GM19328 (cell line): ENCODE measurements around the gene SYPL1.

ENCODE experiments used
- ATAC-seq: cut with Tn5 transposase; IDR thresholded peaks from one replicate; pipeline ENCODE4 v1.9.1; 2021; ENCODE audit warnings: mild to moderate bottlenecking, moderate library complexity; ENCODE audit not compliant: unreplicated experiment

SYPL1 gene

DNA sequence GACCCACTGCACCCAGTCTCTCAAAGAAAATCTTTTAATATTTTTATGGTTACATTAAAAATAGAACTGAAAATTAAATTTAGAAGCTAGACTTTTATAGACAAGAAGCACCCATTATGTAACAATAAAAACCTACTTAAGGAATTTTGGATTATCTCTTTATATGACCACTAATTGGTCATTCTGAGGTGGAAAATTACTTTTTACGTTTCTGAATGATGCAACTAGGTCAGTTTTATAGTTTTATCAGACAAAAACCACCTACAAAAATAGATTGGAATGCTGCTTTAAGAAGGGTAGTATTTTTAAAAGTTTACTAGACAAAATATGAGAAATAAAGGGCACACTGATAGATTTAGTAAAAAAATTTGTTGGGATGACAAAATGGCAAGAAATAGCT, 16.5 kb downstream of the SYPL1 start:
- no peak for ATAC-seq

DNA sequence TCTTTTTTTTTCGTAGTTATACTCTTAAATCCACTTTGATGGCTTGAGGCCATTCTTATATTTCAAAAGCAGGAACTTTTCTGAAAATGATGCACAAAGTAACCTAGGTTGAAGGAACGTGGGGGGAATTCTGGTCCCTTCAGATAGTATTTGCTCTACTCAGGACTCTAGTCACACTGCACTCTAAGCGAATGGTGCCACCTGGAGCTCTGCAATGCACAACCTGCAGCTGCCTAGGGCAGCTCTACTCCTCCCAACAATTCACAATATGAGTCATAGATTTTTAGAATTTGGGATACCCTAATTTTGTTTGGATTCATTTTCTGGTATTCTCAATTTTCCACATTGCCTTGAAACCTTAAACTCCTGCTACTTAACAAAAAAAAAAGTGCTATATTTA, 17.3 kb downstream of the SYPL1 start:
- ATAC-seq, result no peak

DNA sequence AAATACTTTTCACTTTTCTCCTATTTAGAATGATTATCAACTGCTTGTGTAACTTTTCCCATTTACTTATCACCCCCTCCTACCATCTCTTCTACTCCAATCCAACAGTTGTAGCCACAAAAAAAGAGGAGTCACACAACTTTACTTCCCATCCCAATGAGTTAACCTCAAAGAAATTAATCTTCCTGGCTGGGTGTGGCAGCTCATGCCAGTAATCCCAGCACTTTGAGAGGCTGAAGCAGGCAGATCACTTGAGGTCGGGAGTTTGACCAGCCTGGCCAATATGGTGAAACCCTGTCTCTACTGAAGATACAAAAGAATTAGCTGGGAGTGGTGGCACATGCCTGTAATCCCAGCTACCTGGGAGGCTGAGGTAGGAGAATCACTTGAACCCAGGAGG, 19.9 kb downstream of the SYPL1 start:
- no peak for ATAC-seq

DNA sequence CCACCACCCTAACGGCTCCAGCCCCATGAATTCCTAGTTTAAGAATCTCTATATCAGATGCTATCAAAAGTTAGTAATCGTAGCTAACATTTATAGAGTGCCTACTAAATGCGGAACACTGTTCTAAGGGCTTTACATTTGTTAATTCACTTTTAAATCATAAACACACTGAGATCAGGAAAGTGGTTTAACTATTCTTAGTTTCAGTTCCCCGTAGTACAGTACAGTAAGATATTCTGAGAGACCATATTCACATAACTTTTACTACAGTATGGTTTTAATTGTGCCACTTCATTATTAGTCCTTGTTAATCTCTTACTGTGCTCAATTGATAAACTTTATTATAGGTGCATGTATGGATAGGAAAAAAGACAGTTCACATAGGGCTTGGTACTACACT, 22.5 kb downstream of the SYPL1 start:
- peak; percentile 80 for ATAC-seq

DNA sequence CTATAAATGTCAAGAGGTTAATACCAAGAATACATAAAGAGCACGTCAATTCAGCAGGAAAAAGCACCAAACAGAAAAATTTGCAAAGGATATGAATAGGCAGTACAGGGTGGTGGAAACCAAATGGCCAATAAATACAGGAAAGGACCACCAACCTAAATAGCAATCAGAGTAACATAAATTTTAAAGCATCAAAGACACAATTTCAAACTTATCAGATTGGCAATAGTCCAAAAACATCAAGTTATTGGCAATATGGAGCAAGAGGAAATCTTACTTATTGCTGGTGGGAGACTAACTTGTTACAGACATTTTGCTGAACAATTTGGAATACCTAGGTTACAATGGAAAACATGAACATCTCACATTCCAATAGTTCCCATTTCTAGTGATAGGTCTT, 24.1 kb downstream of the SYPL1 start:
- no peak for ATAC-seq

DNA sequence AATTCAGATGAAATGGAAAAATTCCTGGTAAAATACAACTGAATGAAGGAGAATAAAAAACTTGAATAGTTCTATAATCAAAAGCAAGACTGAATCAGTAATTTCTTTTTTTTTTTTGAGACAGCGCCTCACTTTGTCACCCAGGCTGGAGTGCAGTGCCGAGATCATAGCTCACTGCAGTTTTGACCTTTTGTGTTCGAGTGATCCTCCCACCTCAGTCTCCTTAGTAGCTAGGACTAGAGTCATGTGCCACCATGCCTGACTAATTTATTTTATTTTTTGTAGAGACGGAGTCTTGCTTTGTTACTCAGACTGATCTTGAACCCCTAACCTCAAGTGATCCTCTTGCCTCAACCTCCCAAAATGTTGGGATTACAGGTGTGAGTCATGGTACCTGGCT, 26.1 kb downstream of the SYPL1 start:
- no peak for ATAC-seq

DNA sequence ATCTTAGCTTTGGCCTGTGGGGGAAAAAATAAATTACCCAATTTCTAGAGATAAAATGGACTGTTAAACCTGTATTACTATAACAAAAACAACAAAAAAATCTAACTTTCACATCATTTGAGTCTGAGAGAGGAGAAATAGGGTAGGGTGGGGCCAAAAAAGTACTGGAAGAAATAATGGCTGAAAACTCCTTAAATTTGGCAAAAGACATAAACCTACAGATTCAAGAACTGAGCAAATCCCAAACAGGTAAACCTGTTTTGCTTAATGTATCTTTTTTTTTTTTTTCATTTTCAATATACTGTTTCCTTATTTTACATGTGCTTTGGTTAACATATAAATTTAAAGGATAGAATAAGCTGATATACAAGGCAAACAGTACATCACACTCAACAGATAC, 27.1 kb downstream of the SYPL1 start:
- ATAC-seq, result no peak

DNA sequence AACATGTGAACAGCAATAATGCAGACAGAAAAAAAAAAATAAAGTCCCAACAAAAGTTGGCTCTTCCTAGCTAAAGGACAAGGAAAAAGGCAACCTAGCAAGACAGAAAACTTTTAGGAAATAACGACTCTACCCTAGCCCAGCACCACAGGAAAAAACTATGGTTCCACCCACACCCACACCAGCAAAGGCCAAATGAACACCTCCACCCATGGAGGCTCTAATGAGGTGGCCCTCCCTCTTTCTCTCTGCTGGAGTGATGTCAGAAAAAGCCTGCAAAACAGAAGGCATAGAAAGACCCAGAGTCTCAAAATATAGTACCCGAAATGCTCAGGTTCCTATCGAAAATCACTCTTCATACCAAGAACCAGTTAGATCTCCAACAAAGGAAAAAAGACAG, 28.4 kb downstream of the SYPL1 start:
- no peak for ATAC-seq

DNA sequence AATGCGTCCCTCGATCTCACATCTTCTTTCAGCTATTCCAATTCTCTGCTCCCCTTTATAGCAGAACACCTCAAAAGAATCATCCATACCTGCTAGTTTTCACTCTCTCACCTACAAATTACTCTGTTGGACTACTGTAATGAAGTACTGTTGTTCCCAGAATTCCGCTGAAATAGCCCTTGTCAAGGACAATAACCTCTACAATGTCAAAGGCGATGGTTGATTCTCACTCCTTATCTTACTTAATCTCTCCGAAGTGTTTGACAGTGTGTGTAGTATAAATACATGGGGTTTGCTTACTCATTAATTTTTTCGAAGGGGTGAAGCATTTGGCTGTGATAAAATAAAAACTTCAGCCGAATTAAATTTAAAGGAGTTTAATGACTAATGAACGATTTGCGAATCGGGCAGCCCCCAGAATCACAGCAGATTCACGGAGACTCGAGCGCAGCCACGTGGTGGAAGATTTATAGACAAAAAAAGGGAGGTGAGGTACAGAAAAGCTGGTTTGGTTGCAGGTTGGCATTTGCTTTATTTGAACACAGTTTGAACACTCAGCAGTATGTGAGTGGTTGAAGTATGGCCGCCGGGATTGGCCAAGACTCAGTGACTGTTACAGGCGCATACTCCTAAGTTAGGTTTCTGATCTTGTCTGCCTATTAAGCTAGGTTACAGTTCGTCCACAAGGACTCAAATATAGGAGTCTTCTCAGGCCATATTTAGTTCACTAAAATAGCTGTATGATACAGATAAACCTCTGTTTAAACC, 29.8 kb downstream of the SYPL1 start:
- ATAC-seq, result no peak

DNA sequence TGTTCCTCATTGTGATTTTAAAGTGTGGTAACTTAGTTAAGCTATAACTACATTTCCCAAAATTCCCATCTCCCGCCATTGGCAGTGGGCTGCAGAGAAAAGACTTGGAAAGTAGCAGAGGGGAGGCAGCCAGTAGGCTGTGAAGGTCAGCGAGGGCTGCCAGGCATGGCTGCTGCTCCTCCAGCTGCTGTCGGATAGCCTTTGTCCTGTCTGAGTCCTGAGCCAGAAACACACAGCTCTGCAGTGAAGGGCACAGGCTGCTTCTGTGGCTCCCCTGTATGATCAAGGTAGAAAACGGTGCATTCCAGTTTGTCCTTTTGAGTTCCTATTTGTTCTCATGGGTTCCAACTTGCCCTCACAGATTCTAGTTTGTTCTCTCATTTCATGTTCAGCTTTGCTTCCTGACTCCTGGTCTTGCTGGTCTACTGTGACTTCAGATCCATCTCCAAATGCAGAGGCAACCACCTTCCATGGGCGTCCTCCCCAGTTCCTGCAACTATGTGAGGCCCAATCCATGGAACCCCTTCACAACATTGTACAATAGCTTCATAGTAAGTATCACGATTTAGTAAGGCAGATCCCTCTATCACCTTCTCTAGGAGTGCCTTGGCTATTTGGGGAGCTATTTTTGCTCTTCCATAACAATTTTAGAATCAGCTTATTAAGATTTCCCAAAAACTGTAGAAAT, 31.7 kb downstream of the SYPL1 start:
- no peak for ATAC-seq

DNA sequence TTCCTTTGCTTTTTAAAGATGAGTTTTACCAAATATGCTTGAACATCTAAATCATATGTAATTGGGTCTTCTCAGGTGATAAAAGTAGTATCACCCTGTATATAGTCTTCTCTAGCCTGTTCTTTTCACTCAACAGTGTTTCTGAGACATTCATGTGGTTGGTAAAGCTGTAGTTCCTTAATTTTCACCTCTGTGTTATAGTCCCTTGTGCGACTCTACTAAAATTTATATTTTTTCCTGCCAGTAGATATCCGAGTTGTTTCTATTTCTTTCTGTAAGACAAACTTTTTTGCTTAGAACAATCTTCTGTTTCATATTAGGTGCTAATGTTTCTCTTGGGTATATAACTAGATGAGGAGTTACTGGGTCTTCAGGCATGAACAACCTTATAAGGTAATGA, 35.6 kb downstream of the SYPL1 start:
- ATAC-seq, result no peak

DNA sequence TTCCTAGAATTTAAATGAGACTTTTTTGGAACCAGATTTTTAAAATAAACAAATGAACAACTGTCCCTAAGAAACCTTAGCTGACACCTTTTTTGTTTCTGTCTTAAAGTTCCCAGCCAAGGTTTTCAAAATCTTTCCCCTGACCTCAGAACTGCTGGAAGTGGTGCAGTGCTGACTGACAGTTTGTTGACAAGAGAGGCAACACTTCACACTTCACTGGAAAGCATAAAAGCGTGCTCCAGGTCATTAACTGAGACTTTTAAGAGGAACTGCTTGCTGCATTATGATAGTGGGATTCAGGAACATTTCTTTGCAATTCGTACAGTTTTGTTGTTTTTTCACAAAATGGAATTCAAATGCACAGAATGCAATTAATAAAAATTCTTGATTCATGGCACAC, 36.2 kb downstream of the SYPL1 start:
- ATAC-seq, result no peak

DNA sequence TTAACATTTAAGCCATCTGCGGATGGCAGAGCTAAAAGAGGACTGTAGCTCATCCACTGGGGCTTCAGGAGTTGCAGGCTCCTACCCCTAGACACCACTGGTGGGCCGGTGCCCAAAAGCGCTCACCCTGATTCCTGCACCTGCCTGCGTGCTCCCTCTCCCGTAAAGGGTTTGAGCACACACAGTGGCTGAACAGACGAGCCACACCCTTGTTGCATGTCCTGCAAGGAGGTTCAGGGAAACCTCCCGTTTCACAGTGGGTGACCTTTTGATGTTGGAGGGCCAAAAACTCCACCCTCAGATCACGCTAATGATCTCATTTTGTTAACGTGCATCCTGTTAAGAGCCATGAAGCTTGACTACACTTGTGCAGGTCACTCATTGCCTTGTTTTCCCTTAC, 37.9 kb downstream of the SYPL1 start:
- no peak for ATAC-seq

DNA sequence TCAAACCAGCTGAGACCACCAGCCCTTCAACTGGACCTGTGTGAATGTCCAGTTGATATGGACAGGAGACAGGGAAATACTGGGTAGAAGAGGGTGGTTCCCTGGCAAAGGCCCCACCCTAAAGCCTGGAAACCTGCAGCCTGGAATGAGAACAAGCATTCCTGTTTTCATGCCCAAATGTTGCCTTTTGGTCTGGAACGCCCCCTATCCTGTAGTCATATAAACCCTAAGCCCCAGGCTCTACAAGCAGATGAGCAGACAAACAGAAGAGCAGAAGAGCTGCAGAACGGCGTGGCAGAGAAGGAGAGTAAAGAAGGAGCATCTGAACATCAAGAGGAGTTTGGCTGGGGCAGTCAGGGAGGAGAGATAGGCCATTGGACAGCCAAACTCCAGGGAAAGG, 38.4 kb downstream of the SYPL1 start:
- ATAC-seq, result no peak

DNA sequence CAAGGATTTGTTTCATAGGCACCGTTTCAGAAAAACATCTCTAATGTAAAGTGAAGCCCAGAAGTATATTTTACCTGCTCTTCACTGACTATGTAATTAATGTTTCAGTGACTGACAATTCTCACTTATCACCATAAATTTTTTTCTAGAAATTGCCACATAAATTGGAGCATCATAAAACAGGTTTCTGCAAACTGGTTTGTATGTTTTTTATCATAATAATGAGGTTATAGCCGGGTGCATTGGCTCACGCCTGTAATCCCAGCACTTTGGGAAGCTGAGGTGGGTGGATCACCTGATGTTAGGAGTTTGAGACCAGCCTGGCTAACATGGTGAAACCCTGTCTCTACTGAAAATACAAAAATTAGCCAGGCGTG, 39.4 kb downstream of the SYPL1 start:
- no peak for ATAC-seq

DNA sequence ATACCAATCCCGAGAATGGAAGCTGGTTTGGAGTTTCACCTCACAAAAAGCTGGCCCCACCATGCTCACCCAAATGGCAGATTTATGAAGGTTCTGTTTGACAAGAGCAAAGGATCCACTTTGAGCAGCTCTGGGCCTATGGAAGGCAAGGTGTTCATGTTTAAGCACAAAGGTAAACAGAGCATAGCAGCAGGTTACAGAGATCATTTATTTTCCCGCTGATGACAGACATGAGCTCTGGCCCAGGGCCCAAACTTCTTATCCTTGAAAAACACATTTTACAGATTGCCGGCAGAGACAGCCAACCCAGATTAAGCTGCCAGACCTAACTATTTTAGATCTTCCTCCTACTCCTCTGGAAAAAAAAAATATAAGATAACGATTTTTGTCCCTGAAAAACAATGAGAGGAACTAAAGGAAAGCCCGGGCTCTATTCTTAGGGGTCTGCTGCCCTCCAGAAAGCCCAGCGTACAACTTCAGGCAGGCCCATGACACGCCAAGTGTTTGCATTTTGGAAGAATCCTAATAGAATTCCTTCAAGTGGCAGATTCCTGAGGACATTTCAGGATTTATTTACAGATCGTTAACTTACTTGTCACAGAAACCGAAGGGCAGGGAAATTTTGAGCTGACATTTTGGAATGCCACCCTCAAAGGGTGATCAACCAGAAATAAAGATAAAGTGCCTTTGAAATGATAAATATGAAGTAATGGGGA, 40.0 kb downstream of the SYPL1 start:
- no peak for ATAC-seq

DNA sequence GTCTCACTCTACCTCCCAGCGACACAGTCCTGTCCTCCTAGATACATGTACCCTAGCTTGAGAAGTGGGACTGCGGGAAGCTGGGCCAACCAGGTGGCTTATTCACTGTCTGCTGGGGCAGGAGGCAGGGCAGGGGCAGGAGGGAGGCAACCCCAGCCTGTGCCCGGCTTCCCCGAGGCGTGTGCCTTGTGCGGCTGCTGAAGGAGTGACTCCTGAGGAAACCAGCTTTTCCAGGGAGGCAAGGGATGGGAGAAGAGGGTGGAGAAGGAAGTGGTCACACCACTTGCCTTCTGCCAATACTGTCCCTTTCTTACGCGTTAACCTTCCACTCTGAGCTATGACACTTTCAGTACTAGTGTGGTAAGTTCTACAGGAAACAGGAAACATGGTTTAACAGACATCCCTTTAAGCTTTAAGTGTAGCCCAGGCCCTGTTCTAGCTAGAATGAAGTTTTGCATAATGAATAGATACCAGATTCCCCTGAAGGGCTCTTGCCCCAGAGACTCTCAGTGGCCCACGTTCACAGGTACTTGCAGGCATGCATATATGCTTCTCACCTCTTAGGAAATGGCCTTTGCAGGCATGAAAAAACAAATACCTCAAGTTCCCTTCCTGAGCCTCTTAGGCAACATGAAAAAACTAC, 40.6 kb downstream of the SYPL1 start:
- ATAC-seq, result peak; percentile 92

DNA sequence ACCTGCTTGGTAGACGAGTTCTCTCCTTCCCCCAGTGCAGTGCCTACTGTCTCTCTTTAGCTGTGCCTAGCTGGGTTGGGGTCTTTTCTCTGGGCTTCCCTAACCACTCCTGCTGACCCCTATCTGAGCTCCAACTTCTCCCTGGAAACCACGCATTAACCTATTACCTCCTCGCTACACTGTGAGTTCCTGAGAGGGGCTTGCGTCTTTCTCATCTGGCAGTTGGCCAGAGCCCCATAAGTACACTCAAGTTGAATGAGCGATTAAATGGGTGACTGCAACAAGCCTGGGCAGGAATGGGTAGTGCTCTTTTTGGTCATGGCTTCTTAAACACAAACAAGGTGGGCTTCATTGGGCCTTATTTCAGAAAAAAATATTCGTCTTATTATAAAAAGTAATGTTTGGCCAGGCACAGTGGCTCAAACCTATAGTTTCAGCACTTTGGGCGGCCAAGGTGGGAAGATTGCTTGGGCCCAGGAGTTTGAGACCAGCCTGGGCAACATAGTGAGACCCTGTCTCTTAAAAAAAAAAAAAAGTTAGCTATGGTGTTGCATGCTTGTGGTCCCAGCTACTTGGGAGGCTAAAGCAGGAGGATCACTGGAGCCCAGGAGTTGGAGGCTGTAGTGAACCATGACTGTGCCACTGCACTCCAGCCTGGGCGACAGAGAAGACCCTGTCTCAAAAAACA, 41.4 kb downstream of the SYPL1 start:
- no peak for ATAC-seq

DNA sequence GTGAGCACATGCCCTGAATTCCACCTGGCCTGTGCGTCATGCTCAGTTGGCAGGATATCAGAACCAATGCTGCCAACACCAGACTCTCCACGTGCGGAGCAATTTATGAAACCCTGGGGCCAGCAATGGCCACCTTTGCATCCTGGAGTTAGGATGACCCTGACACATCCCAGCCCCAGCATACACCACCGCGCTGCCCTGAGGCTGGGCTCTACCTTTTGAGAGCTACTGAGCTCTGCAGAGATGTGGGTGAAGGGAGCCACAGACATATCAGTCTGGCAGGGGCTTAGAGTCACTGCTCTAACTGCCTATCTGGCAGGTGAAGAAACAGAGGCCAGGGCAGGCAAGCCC, 41.9 kb downstream of the SYPL1 start:
- no peak for ATAC-seq

DNA sequence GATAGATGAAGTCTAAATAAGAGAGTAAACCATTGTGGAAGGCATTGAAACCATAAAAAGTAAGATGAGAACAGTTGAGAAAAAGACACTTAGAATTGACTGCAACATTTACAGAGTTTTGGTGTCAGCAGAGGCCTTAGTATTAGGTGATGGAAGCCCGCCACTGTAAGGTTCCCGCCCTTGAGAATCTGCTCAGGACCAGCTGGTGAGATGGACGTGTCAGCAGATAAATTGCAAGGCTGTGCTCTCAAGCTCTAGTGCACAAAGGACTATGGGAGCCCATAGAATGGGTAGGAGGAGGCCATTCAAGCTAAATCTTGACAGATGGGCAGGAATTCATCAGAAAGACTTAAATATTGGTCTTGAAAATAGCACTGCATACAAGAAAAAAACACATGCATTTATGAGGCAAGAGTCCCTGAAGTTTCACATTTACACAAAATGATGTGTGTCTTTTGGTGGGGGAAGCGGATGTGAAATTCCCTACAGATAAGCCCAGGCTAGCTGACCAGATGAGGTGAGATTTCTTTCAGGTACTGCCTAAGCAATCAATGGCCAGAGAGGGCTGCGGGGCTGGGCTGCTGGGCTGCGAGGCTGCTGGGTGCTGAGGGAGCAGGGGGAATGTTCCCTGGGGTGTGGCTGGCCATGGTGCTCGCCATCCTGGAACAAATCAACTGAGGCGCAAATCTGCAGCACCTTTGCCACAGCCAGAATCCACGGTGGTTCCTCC, 42.5 kb downstream of the SYPL1 start:
- no peak for ATAC-seq

DNA sequence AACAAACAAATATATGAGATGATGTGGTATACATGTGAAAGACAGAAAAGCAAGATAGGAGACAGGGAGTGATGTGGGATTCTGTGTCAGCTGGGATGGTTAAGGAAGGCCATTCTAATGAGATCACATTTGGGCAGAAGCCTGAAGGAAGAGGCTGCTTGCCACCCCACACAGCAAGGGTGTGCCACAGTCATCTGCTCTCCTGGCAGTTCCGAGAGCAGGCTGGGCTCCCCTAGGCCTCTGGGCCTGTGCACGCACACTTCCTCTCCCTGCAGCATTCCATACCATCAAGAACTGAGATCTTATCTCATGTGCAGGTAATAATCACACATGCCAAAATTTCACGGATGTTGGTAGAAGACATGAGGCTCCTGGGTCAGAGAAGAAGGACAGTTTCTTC, 43.1 kb downstream of the SYPL1 start:
- ATAC-seq, result no peak
